SH-SY5Y (cell line): Measurements from ENCODE around the gene FOXD3.

ENCODE experiments used
- GATA2 ChIP-seq: IDR thresholded peaks from 2 replicates; pipeline ENCODE4 v1.6.1; 2011; ENCODE audit warnings: mild to moderate bottlenecking, low read depth, low read length
- GATA3 ChIP-seq: IDR thresholded peaks from 2 replicates; pipeline ENCODE4 v1.6.1; 2011; ENCODE audit warnings: low read depth, mild to moderate bottlenecking, low read length, moderate library complexity

DNA sequence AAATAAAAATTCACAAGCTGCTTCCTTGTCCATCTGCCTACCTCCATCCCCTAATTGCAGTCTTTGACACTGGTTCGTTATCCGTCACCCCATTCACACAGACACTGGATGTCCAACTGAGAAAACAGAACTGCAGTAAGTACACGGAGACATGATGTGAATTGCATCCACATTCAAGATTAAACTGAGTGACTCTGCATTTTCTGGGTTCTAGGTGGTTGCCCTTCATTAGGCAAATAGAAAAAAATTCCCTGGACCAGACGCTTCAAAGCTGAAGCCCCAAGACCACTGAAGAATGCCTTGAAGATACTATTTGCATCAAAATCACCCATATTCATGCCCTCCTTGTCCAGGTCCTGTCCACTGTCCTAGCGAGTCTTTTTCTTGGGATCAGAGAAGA is 37.2 kb downstream of the FOXD3 start:
- no peak for TF ChIP-seq GATA3
- TF ChIP-seq GATA2, result no peak
